GM19043 (cell line): Measurements from ENCODE around the gene FFAR1.
A peak's percentile ranks its signal among the peaks of the same experiment; 100 is the strongest.

Source experiments
- ATAC-seq: cut with Tn5 transposase; IDR thresholded peaks from one replicate; pipeline ENCODE4 v1.9.1; 2021; ENCODE audit warnings: low read depth; ENCODE audit not compliant: unreplicated experiment

The FFAR1 gene, protein sequence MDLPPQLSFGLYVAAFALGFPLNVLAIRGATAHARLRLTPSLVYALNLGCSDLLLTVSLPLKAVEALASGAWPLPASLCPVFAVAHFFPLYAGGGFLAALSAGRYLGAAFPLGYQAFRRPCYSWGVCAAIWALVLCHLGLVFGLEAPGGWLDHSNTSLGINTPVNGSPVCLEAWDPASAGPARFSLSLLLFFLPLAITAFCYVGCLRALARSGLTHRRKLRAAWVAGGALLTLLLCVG (N-terminal part only)

DNA sequence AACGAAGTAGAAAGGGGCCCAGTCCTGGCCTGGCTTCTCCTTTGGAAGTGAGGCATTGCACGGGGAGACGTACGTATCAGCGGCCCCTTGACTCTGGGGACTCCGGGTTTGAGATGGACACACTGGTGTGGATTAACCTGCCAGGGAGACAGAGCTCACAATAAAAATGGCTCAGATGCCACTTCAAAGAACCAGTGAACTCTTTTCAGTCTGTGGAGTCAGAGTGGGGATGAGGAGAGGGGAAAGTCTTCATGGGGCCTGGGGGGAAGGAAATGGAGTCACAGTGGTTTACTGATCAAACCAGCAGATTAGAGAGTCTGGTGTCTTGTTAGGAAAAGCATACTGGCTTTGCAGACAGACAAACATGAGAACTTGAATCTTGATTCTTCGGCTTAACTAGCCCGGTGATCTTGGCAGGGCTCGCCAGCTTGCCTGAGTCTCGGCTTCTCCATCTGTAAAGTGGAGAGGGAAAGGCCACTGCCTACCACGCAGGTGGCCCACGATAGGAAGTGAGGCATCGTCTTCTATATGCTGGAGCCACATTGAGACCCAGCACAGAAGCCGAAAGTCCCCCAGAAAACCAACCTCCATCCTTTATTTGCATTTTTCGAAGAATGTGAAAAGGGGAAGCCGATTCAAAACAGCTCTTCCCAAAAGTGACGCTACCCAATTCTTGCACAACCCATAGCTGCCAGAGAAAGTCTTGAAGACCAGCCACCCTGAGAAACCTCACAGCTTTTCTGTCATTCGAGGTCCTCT is at the start of gene FFAR1:
Gene FFAR1 (plus strand): TSS at position 732 of the 759 bp plus-strand sequence. CDS start 3,650 bp downstream, outside the sequence.
- ATAC-seq = peak; percentile 48

DNA sequence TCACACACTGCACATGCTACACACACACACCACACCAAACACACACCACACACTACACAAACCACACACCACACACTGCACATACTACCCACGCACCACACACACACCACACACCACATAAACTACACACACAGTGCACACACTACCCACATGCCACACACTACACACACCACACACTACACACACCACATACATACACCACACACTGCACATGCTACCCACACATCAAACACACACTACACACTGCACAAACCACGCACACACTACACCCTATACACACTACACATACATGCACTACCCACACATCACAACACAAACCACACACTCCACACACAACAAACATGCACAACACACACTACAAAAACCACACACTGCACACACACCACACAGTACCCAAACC is 49.8 kb upstream of the FFAR1 start:
- no peak for ATAC-seq

DNA sequence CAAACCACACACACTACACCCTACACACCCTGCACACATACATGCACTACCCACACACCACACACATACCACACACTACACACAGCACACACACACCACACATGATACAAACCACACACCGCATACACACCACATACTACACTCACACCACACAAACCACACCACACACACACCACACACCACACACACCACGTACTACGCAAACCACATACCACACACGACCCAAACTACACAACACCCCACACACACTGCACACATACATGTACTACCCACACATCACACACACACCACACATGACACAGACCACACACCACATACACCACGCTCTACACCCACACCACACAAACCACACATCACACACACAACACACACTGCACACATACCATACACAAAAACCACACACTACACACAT is 49.1 kb upstream of the FFAR1 start:
- no peak for ATAC-seq

DNA sequence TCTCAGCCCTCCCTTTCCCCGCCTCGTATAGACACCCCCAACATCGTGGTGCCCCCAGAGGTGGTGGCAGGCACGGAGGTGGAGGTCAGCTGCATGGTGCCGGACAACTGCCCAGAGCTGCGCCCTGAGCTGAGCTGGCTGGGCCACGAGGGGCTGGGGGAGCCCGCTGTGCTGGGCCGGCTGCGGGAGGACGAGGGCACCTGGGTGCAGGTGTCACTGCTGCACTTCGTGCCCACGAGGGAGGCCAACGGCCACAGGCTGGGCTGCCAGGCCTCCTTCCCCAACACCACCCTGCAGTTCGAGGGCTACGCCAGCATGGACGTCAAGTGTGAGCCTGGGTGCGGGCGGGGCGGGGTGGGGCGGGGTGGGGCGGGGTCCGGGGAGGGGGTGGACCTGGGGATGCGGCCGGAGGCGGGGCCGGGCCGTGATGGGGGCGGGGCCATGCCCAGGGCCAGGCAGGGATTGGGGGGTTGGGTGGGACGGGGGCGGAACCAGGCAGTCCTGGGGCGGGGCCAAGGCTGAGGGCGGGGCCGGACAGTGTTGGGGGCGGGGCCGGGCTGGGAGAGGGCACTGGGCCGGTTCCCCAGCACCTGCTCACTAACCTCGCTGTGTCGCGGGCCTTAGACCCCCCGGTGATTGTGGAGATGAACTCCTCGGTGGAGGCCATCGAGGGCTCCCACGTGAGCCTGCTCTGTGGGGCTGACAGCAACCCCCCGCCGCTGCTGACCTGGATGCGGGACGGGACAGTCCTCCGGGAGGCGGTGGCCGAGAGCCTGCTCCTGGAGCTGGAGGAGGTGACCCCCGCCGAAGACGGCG is 48.0 kb upstream of the FFAR1 start:
- ATAC-seq = no peak

DNA sequence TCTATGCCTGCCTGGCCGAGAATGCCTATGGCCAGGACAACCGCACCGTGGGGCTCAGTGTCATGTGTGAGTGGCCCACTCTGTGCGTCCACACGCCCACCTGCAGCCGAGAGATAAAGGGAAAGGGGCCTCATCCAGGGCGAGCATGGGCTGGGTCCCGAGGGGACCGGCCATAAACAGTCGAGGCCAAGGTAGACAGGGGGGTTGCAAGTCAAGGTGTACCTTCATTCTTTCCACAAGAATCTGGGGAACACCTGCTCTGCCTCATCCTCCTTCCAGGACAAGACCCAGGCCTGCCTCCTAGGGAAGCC is 47.4 kb upstream of the FFAR1 start:
- no peak for ATAC-seq

DNA sequence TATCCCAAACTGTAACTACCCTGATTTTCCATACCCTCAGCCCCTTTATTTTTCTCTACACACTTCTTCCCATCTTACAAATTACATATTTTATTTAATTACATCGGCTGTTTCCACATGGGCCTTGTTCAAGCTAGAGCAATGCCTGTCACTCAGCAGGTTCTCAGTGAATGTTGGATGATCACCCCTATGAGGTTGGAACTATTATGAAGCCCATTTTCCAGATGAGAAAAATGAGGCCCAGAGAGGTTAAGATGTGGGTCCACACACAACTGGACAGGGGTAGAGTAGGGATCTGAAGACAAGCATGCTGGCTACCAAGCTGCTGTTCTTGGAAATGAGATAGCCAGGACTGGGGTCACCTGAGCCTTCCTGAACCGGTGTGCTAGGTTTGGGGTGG is 45.7 kb upstream of the FFAR1 start:
- no peak for ATAC-seq

DNA sequence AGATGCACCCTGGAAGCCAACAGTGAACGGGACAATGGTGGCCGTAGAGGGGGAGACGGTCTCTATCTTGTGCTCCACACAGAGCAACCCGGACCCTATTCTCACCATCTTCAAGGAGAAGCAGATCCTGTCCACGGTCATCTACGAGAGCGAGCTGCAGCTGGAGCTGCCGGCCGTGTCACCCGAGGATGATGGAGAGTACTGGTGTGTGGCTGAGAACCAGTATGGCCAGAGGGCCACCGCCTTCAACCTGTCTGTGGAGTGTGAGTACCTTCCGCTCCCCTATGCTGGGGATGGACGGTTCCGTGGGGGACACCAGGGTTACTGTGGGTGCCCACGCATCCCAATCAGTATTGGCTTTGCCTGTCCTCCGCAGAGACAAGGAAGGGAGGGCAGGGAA is 45.3 kb upstream of the FFAR1 start:
- ATAC-seq = no peak

DNA sequence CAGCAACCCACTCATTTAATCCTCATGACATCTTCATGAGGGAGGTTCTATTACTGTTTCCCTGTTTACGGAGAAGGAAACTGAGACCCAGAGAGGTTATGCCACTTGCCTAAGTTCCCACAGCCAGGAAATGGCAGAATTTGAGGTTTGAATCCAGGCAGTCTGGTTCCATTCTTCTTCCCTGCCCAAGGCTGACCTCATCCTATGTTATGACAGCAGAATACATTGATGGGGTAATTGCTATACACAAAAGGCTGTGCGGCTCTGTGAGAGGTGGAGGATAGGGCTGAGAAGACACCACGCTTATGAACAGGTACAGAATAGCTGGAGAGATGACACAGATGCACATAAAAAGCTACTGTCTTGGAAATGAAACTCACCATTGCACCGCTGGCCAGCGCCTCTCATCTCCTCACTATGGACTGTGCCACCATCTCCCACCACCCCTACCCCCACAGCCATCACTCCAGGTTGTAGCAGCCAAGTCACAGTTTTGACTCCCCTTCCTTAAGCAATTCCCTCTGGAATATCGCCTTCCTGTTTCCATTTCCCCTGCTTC is 44.3 kb upstream of the FFAR1 start:
- ATAC-seq = no peak

DNA sequence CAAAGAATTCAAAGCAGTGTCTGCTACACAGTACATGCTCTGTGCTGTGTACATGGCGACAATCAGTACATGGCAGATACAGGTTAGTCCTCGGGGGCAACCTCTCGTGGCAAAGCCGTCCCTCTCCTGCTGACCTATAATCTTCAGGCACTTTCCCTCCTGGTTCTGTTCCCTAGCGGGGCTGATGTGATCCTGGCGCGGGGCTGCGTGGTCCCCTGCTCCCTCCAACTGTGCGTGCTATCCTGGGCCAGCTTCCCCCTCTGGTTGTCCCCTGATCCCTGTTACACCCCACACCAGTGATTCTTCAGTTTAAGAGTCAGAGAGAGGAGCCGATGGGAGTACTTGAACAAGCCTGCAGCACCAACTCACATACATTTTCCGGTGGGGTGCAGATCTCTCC is 43.7 kb upstream of the FFAR1 start:
- no peak for ATAC-seq

DNA sequence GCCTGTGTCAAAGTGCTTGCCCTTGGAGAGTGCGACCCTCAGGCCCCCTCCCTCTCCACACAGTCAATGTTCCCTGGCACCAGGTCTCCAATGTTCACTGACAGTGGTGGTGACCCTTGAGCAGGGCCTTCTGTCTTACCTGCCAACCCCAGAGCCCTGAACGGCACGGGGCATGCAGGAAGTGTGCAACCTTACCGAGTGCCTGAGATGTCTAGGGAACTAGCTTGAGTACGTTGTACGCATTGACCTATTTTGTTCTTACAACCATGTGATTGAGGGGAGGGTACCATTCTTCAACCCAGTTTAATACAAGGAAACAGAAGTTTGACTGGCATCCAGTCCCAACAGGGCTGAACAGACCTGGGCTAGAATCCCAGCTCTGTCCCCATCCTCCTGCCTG is 42.5 kb upstream of the FFAR1 start:
- no peak for ATAC-seq

DNA sequence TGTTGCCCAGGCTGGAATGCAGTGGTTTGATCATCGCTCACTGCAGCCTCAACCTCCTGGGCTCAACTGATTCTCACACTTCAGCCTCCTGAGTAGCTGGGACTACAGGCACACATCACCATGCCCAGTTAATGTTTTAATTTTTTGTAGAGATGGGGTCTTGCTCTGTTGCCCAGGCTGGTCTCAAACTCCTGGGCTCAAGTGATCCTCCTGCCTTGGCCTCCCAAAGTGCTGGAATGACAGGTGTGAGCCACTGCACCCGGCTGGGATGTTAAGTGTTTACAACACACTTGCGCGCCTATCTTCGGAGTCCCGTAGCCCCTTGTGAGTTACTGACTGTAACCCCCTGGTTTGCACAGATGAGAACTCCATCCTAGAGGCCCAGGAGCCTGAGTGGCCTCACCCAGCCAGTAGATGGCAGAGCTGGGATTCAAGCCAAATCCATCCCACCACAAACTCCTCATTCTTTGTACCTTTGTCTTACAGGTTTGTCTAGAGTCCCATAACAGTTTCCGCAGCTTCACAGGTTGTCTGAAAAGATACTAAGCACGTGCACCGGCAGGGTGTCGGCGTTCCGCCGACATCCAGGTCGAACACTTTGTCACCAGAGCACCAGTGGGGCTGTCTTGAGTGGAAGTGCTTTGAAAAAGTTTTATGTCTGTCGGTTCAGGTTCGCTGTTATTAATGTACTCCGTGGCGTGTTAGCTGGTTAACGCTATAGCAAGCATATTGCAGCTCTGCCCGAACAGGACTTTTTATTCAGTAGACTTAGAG is 41.0 kb upstream of the FFAR1 start:
- no peak for ATAC-seq

DNA sequence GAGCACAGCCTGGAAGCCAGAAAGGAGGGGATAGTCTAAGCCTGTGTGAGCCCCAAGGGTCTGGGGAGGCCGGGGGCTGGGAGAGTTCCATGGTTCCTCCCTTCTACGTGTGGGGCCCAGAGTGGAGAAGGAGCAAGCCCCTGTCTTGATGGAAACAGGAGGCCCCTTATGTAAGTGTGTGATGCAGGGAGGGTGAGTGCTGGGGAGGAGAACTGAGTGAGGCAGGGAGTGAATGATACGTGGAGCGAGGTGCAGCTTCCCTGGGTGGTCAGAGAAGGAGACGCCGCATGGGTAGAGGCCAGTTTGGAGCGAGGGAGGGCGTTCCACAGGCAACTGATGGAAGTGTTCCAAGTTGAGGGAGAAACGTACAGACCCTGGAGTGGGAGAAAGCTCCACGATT is 39.8 kb upstream of the FFAR1 start:
- ATAC-seq = no peak

DNA sequence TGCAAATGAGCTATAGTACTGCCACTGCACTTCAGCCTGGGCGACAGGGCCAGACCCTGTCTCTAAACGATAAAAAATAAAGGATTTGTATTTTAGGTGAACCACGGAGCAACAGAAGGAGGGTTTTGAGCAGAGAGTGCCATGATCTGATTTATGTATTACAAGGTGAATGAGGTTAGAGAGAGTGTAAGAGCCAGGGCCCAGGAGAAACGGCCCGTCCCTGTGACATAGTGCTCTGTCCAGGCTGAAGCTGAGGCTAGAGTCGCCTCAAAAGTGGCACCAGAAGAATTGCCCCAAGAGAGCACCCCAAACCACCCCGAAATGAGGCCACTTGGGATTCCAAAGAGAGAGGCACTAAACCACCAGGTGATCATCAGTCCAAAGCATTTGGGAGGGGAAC is 38.8 kb upstream of the FFAR1 start:
- ATAC-seq = no peak

DNA sequence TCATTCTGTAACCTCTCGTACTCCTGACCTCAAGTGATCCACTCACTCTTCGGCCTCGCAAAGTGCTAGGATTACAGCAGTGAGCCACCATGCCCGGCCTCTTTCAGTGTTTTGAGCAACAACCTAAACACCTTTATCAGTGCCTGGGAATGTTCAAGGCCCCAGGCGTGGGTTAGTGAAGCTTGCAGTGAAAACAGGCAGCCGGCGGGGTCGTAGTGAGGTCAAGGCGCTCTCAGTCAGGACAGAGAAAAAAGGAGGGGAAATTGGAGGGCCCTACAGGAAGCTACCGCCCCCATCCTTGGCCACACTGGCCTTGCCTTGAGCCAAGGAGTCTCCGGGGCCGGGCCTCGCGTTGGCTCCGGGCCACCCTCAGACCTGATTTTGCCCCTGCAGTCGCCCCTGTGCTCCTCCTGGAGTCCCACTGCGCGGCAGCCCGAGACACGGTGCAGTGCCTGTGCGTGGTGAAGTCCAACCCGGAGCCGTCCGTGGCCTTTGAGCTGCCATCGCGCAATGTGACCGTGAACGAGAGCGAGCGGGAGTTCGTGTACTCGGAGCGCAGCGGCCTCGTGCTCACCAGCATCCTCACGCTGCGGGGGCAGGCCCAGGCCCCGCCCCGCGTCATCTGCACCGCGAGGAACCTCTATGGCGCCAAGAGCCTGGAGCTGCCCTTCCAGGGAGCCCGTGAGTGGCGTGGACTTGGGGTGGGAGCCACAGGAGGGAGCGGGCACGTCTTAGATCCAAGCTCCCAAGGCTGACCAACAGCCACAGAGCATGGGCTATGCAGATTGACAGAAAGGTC is 38.0 kb upstream of the FFAR1 start:
- ATAC-seq = no peak

DNA sequence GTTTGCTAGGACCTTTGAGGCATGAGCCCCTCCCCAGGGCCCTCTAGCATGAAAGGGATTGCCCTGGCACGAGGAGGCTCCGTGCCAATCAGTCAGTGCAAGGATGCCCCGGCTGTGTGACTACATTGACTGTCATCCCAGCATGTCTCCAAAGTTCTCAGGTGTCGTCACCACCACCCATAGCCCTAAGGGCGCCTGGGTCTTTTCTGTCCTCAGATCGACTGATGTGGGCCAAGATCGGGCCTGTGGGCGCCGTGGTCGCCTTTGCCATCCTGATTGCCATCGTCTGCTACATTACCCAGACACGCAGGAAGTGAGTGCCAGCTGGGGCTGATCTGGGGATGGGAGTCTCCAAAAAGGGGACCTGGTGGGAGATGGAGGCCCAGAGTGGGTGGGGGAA is 37.4 kb upstream of the FFAR1 start:
- ATAC-seq = no peak

DNA sequence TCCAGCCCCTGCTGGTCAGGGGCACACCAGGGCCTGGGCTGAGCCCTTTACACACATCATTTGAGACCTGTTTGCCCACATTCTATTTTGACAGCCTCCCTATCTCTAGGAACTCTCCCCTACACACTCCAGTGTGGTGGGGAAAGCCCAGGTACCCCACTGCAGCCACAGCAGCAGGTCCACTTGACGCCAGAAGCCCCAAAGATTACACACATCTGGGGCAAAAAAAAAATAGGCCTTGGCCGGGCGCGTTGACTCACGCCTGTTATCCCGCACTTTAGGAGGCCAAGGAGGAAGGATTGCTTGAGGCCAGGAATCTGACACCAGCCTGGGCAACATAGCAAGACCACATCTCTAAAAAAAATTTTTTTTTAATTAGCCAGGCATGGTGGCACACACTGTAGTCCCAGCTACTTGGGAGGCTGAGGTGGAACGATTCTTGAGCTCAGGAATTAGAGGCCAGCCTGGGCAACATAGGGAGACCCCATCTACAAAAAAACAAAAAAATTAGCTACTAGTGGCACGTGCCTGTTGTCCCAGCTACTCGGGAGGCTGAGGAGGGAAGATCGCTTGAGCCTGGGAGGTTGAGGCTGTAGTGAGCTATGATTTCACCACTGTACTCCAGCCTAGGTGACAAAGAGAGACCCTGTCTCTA is 36.8 kb upstream of the FFAR1 start:
- ATAC-seq = no peak

DNA sequence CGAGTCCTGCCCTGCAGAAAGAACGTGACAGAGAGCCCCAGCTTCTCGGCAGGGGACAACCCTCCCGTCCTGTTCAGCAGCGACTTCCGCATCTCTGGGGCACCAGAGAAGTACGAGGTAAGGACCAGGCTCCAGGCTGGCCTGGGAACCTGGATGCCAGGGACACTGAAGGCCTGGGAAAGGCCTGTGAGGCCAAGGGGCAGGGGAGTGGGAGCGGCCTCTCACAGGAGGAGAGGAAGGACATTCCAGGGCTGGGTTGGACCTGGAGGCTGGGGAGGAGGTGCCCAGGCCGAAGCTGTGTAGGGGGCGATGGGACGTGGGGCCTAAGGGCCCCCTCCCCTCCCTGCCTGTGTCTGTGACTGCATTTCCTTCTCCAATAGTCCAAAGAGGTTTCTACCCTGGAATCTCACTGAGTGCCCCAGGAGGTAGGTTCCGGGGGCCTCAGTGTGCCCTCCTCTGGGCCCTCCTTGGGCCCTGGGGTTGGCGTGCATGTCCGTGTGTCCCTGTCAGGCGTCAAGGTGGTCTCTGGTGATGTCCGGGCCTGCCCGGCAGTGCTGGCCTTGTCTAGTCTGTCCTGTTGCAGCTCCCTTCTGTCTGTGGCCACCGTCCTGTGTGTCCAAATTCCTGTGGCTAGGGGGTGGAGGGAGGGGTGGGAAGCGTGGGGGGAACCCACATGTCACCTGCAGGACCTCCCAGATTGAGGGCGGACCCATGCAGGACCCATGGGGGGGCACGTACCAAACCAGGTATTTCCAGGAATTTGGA is 35.6 kb upstream of the FFAR1 start:
- no peak for ATAC-seq

DNA sequence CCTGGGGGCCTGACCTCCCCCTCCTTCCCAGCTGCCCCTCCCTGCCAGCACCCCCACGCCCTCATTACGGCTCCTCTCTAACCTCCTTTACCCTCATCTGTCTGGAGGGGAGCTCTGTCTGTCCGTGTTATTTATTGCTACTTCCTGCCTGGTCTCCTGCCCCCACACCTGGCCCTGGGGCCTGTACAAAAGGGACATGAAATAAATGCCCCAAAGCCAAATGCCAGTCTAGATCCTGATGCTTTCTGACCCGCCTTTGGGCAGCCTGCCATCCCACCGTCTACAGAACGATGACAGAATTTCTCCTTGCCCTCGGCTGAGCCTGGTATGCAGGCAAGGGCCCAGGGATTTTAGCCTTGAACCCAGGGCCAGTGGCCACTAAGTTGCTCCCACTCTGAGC is 34.1 kb upstream of the FFAR1 start:
- ATAC-seq = no peak

DNA sequence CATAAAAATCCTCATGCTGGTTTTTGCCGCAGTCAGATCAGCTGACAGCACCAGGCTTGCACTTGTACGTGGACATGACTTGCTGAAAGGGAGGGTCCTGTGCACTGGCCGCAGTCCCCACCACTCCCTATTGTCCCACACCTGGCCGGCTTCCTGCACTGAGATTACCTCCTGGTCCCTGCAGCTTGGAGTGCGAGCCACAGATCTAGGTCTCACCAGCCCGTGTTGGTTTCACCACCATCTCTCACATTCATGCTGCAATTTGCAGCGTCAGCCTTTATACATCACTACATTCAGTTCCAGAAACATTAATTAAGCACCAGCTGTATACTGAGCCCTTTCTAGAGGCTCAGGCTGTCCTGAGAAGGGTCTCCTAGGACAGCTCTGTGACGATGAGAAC is 33.7 kb upstream of the FFAR1 start:
- no peak for ATAC-seq
